C4-2B (cell line): ENCODE results near the gene CST9.

Experiments used
- CTCF ChIP-seq: fragments of 450-650 bp; conservative IDR thresholded peaks from 2 replicates; pipeline ENCODE4 v1.5.1; 2017; ENCODE audit warnings: mild to moderate bottlenecking
- ZFX ChIP-seq: fragments of 450-650 bp; IDR thresholded peaks from 2 replicates; pipeline ENCODE4 v1.6.1; 2017

DNA sequence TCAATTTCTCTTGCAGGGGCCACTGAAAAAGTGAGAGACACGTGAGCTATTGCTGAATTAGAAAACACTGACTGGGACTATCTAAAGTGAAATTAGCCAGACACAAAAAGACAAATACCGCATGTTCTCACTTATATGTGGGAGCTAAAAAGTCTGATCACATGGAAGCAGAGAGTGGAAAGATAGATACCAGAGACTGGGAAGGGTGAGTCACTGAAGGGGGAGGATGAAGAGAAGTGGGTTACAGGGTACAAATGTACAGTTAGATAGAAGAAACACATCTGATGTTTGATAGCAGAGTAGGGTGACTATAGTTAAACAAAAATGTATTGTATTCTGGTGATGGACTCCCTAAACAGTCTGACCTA lies 18.6 kb upstream of the CST9 start:
- TF ChIP-seq CTCF (no peak), ZFX (no peak)
